Thyroid gland (tissue), 4 donors: ENCODE data around the gene FIG4.

ENCODE experiments used
- POLR2A ChIP-seq, 2 donors: fragments of 450-650 bp; IDR thresholded peaks; one replicate each; pipeline ENCODE4 v1.6.1; 2017; ENCODE audit warnings: antibody characterized with exemption in 2 of 2, mild to moderate bottlenecking in 2 of 2, moderate library complexity in 1 of 2
- TF ChIP-seq, protein P1 (sequence below), 6 experiments: fragments of 200-600 bp in 3 of 6; fragments of 450-650 bp in 3 of 6; sonication (generic) in 3 of 6; IDR thresholded peaks; one replicate each; pipeline ENCODE4 v1.5.1; 2016 to 2019; ENCODE audit warnings: antibody characterized with exemption in 6 of 6, mild to moderate bottlenecking in 2 of 6, inconsistent platforms in 1 of 6, moderate library complexity in 1 of 6

DNA sequence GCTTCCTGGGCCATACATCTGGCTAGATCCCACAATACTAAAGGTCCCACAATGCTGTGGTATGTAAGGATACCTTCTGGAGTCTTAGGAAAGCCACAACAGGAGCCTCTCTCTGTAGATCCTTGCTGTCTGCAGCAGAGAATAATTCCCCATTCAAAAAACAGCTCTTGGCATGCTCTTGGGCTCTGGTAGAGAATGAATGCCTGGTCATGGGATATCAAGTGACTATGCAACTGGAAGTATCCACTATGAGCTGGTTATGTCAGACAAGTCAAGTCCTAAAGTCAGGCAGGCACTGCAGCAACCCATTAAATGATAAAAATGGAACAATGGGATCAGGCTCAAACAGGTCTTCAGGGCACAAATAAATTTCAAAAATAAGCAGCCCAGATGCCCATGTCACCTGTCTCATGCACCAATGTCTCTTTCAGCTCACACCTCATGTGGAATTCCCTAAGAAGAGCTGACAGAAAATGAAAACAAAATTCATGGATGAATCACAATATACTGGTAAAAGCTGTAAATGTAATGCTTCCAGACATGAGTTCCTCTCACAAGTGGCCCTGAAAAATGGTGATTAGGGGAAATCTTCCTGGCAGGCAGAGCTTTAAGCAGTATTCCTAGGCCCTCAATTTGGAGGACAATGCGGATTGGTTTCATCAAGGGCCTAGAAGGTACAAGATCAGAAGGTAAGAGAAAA, 4.4 kb upstream of the FIG4 start:
- no peak for TF ChIP-seq POLR2A (IDR thresholded peaks at IDR 0.05)
- TF ChIP-seq, protein P1, sequence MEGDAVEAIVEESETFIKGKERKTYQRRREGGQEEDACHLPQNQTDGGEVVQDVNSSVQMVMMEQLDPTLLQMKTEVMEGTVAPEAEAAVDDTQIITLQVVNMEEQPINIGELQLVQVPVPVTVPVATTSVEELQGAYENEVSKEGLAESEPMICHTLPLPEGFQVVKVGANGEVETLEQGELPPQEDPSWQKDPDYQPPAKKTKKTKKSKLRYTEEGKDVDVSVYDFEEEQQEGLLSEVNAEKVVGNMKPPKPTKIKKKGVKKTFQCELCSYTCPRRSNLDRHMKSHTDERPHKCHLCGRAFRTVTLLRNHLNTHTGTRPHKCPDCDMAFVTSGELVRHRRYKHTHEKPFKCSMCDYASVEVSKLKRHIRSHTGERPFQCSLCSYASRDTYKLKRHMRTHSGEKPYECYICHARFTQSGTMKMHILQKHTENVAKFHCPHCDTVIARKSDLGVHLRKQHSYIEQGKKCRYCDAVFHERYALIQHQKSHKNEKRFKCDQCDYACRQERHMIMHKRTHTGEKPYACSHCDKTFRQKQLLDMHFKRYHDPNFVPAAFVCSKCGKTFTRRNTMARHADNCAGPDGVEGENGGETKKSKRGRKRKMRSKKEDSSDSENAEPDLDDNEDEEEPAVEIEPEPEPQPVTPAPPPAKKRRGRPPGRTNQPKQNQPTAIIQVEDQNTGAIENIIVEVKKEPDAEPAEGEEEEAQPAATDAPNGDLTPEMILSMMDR (IDR thresholded peaks at IDR 0.05), result no peak
